C4-2B (cell line): Measurements from ENCODE around the gene BPNT1.
A peak's percentile ranks its signal among the peaks of the same experiment; 100 is the strongest.

ENCODE experiments used
- H3K27ac ChIP-seq: fragments of 450-650 bp; 2 replicates; pipeline ENCODE4 v1.5.1; 2017
- ZFX ChIP-seq: fragments of 450-650 bp; IDR thresholded peaks from 2 replicates; pipeline ENCODE4 v1.6.1; 2017
- TF ChIP-seq, protein P1 (sequence below): fragments of 450-650 bp; conservative IDR thresholded peaks from 2 replicates; pipeline ENCODE4 v1.5.1; 2017; ENCODE audit warnings: mild to moderate bottlenecking

Gene BPNT1

DNA sequence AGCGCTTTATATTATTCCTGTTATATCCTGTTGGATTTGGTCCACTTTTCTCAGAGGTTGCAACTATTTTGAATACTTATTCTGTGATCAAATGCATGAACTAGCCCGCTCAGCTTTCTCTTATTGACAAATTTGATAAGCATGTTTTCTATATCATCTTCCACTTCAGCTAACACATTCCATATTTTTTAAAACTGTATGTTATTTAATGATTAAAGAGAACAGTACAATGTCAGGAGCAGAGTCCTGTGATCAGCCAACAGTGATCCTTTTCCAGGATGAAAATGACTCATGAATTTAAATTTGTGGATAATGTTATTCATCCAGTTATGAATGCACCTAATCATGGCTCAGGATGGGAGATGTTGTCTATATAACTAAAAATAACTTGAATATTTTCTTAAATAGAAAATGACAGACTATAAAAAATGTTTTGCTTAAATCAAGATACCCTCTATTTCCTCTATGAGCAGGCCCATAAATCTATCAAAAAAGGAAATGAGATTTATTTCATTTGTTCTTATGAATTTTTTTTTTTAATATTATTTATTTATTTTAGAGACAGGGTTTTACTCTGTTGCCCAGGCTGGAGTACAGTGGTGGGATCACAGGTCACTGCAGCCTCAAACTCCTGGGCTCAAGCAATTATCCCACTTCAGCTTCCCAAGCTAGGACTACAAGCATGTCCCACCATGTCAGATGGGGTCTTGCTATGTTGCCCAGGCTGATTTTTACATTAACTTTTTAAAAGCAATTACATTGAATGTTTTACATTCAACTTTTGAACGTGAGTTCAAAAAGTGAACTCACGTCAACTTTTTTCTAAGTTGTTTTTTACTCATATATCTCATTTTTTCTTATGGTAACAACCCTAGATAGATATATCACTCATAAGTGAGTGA is 12.5 kb downstream of the BPNT1 start:
- no peak overlapping the region for H3K27ac ChIP-seq
- TF ChIP-seq, protein P1, sequence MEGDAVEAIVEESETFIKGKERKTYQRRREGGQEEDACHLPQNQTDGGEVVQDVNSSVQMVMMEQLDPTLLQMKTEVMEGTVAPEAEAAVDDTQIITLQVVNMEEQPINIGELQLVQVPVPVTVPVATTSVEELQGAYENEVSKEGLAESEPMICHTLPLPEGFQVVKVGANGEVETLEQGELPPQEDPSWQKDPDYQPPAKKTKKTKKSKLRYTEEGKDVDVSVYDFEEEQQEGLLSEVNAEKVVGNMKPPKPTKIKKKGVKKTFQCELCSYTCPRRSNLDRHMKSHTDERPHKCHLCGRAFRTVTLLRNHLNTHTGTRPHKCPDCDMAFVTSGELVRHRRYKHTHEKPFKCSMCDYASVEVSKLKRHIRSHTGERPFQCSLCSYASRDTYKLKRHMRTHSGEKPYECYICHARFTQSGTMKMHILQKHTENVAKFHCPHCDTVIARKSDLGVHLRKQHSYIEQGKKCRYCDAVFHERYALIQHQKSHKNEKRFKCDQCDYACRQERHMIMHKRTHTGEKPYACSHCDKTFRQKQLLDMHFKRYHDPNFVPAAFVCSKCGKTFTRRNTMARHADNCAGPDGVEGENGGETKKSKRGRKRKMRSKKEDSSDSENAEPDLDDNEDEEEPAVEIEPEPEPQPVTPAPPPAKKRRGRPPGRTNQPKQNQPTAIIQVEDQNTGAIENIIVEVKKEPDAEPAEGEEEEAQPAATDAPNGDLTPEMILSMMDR, result no peak
- TF ChIP-seq ZFX, result no peak

DNA sequence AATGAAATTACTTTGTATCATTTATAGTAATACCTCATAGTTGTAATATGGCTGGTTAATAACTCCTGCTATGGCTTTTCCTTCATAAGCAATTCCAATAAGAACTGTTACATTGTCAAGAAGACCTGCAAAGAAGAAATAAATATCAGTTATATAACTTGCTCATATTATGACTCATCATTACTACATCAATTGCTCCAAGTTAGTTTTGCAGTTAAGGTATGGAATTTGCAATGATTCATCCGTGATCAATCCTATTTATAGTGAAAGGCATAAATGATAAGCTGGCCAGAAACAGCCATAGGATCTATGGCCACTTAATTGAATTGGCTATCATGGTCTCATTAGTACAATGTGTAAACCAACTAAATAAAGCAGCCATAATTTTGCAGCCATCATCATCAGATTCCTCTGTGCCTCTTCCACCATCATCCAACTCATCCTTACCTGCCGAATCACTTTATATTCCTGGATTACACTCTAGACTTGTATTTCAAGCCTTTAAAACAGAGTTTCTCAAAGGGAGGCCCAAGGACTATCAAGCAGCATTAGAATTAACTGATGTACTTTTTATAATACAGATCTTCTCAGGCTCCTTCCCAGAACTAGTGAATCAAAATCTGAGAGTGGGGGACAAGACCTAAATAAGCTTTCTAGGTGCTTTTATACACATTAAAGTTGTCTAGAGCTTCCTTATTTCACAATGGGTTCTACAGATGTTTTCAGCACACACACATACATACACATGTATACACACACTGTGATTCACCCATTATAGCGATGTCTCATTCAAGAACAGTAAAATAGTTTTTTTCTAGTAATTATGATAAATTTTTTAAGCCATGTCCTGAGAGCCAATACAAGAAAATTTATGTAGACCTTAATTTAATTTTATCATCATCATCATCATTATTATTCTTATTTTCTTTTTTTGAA is 22.1 kb downstream of the BPNT1 start:
- H3K27ac ChIP-seq, result no peak overlapping the region
- TF ChIP-seq, protein P1, result no peak
- no peak for TF ChIP-seq ZFX

DNA sequence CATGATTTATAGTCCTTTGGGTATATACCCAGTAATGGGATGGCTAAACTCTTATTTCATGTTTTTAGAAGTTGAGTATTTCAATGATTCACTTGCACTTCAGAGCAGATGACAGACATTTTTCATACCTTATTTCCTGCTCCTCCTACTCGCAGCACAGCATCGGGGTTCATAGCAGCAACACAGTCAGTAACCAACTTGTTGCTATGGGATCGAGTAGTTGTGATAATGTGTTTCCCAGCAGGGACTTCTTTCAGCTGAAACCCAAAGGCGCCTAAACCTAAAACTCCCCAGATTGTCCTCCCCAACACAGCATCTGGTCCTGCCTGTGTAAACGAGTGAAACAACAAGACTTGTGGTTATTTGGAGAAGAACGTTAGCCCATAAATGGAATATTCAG is 27.0 kb downstream of the BPNT1 start:
- no peak overlapping the region for H3K27ac ChIP-seq
- TF ChIP-seq, protein P1, result no peak
- no peak for TF ChIP-seq ZFX

DNA sequence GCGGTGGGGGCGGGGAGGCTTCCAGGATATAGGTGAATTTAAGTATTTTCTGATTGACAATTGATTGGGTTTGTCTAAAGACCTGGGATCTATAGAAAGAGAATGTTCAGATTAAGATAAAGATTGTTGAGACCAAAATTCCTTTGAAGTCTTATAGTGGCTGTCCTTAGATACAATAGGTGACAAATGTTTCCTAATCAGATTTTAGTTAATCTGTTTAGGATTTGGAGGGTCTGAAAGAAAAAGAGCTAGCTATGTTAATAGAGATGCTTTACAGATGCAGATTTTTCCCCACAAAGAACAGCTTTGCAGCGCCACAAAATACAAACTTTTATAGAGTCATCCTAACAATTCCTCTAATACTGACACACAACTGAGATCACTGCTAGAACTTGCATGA is 28.7 kb downstream of the BPNT1 start:
- TF ChIP-seq, protein P1, result no peak
- no peak for TF ChIP-seq ZFX

DNA sequence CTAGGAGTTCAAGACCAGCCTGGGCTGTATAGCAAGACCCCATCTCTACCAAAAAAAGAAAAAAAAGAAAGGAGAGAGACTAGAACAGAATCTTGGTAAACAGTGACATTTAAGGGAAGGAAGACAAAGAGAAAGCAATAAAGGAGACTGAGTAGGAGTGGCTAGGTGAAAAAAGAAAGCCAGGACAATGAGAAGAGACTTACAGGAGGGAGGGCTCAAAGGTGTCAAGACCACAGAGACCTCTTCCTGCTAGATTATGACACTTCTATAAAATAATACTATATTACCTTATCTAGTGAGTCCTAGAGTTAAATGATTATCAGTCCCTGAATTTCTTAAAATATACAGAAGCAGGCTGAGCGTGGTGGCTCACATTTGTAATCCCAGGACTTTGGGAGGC is 33.2 kb downstream of the BPNT1 start:
- no peak for TF ChIP-seq ZFX
- TF ChIP-seq, protein P1, result no peak
- H3K27ac ChIP-seq, result no peak overlapping the region

More for the DNA sequence above, 28.7 kb downstream of the BPNT1 start:
- no peak overlapping the region for H3K27ac ChIP-seq

DNA sequence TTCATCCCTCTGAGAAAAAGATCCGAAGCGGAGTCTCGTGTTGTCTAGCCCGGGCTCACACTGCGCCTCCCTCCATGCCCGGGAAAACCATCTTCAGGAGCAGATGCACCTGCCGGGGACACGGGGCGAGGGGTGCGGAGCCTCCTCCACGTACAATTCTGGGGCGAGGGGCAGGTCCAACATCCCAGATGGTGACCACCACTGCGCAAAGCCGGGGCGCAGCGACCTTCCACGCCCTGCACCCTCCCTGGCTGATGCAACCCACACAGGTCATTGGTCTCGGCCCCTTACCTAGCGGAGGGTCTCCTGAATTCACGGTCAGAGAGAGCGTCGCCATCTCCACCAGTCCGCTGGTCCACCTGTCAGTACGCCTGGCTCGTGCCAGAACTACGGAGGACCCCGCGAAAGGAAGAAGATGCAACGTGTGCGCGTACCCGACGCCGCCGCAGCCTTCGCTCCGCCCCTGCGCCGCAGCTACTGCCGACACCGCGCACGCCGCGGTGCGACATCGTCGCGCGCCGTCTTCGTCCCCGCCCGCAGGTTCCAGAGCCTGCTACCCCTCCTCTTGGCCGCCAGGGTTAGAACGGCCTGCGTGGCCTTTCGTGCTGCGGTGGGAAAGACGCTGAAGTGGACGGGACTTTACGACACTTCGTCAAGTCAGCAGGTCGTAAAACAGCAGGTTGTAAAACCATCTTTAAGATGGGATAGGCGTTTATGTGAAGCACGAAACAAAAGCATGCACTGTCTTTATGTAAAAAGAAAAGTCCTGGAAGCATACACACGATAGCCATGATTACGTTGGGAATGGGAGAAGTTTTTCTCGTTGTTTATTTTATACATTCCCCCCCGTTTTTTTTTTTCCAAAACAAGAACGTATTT is 43.3 kb downstream of the BPNT1 start, which contains the start of gene EPRS1:
Gene EPRS1, minus strand, starts transcription at position 454 of the 879 bp plus-strand sequence. Its CDS starts 117 bp downstream, at position 337.
- no peak for TF ChIP-seq ZFX
- TF ChIP-seq, protein P1, result peak; percentile 81
- peak within 1 kb of the TSS; percentile 94 for H3K27ac ChIP-seq
